Activated naive CD8-positive, alpha-beta T cell (primary cell): Measurements from ENCODE around the gene RGS9.
"Not testable (repeated sequence)": the region's sequence is repeated elsewhere in the genome, so short reads cannot be mapped to it uniquely, and the experiment has no call there.

ENCODE experiments used
- H3K27ac Mint-ChIP-seq: one replicate; pipeline ENCODE4 v1.8.0; 2021; ENCODE audit warnings: mixed read lengths
- H3K27me3 Mint-ChIP-seq: one replicate; pipeline ENCODE4 v1.8.0; 2021; ENCODE audit warnings: mixed read lengths
- H3K36me3 Mint-ChIP-seq: one replicate; pipeline ENCODE4 v1.8.0; 2021; ENCODE audit warnings: mixed read lengths
- H3K4me1 Mint-ChIP-seq: one replicate; pipeline ENCODE4 v1.8.0; 2021; ENCODE audit warnings: low read depth, mixed read lengths
- H3K4me3 Mint-ChIP-seq: one replicate; pipeline ENCODE4 v1.8.0; 2021; ENCODE audit warnings: mild to moderate bottlenecking, mixed read lengths
- H3K9me3 Mint-ChIP-seq: one replicate; pipeline ENCODE4 v1.8.0; 2021; ENCODE audit warnings: low read depth, mixed read lengths

RGS9 gene

DNA sequence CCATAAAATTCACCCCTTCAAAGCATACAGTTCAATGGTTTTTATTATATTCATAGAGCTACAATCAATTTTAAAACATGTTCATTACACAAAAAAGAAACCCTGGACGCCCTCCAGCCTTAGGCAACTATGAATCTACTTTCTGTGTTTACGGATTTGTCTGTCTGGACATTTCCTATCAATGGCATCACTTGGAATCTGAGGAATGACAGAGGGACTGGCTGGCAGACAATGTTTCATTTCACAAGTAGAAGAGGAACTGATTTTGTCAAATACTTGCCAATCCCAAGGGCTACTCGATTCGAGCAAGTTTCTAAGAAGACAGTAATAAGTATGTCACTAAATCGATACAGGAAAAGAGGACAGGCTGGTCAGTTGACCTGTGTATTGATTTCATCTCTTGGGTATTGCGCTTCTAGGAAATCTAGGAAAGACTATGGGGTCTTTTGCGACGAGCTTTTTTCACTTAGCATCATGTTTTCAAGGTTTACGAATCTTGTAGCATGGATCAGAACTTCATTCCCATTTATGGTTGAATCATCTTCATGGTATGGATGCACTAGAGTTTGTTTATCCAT is 56.6 kb downstream of the RGS9 start:
- Mint-ChIP-seq H3K27ac (no peak overlapping the region), H3K4me1 (peaks cover 17% of the 10 kb centered on the region), H3K9me3 (no peaks in the 10 kb centered on the region), H3K27me3 (no peaks in the 10 kb centered on the region), H3K4me3 (no peak overlapping the region), H3K36me3 (no peaks in the 10 kb centered on the region)

DNA sequence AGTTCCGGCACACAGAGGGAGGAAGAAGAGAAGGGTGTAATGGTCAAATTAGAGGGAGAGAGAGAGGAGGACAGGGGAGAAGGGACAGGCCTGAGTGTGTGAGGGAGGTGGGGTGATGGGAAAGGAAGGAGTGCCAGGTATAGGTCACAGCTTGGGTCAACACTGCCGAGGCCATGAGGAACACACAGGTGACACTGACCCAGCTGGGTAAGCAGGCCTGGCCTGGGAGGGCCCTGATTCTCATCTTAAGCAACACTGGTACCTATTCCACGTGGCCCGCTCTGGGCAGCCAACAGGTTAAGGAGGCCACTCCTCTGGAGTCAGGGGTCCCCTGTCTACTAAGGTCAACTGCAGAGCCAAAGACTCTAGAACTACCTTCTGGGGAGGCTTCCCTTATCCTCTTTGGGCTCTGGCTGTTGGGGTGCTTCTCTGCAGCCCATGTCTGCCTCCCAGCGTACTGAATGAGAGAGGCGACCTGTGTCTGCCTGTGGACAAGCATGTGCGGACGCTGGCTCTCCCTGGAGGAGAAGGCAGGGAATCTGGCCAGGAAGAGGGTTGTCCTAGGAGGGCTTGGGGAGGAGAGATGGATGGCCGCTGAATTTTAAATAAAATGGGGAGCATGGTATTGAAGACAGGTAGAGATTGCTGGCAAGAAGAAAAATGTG is 57.6 kb downstream of the RGS9 start:
- Mint-ChIP-seq H3K27ac (peak overlapping the region; percentile 18), H3K36me3 (no peaks in the 10 kb centered on the region), H3K27me3 (no peaks in the 10 kb centered on the region), H3K4me1 (peaks cover 17% of the 10 kb centered on the region), H3K4me3 (no peak overlapping the region), H3K9me3 (no peaks in the 10 kb centered on the region)

GRCh38 chr17:65195716-65196115 is 58.5 kb downstream of the RGS9 start:
- Mint-ChIP-seq H3K9me3 (no peaks in the 10 kb centered on the region), H3K4me3 (no peak overlapping the region), H3K27ac (no peak overlapping the region), H3K4me1 (peaks cover 17% of the 10 kb centered on the region), H3K27me3 (peaks cover 2% of the 10 kb centered on the region), H3K36me3 (no peaks in the 10 kb centered on the region)

DNA sequence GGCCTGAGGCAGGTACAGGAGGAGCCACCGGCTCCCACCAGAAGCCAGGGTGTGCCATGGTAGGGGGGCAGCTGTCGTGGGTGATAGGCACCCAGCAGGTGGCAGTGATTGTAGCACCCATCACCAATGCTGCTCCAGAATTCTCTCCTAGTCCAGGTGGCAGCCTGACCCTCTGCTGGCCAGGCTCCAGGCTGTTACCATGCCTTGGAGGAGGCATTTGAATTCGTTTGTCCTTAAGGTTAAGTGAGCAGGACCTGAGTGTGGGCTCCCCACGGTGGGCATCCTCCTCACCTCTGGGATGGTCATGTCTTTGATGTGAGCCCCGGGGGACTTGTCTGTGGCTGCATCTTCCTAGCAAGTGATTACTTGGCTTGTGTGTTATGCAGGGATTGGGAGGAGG is 59.4 kb downstream of the RGS9 start:
- H3K4me3 Mint-ChIP-seq: no peak overlapping the region
- peaks cover 15% of the 10 kb centered on the region for H3K4me1 Mint-ChIP-seq
- no peaks in the 10 kb centered on the region for H3K36me3 Mint-ChIP-seq
- no peak overlapping the region for H3K27ac Mint-ChIP-seq
- no peaks in the 10 kb centered on the region for H3K9me3 Mint-ChIP-seq
- peaks cover 2% of the 10 kb centered on the region for H3K27me3 Mint-ChIP-seq

DNA sequence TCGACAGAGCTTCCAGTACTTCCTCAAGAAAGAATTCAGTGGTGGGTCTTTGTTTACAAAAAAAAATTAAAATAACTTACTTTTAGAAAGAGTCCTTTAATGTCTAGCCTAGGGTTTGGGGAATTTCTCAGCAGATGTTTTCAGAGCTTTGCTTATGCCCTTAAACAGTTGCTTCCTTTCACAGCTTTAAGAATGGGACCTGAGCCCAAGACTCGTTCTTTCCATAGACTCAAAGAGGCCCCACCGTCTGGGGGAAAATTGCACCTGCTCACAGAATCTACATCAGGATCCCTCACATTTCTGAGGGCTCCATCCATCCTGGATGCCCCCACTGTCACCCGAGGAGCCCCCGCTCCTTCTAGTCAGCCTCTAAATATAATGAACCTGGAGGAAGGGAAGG is 60.0 kb downstream of the RGS9 start:
- H3K36me3 Mint-ChIP-seq: no peaks in the 10 kb centered on the region
- H3K9me3 Mint-ChIP-seq: no peaks in the 10 kb centered on the region
- H3K27me3 Mint-ChIP-seq: peaks cover 2% of the 10 kb centered on the region
- H3K4me1 Mint-ChIP-seq: peaks cover 9% of the 10 kb centered on the region
- H3K4me3 Mint-ChIP-seq: no peak overlapping the region
- H3K27ac Mint-ChIP-seq: no peak overlapping the region

- H3K27me3 Mint-ChIP-seq: peaks cover 2% of the 10 kb centered on the region
- H3K9me3 Mint-ChIP-seq: no peaks in the 10 kb centered on the region
- no peaks in the 10 kb centered on the region for H3K36me3 Mint-ChIP-seq
- H3K4me1 Mint-ChIP-seq: peaks cover 6% of the 10 kb centered on the region
- H3K4me3 Mint-ChIP-seq: no peak overlapping the region
- no peak overlapping the region for H3K27ac Mint-ChIP-seq
Observed at GRCh38 chr17:65198653-65199382, 61.6 kb downstream of the RGS9 start.

GRCh38 chr17:65201331-65201730 is 64.2 kb downstream of the RGS9 start:
- Mint-ChIP-seq H3K36me3 (no peaks in the 10 kb centered on the region), H3K4me1 (peaks cover 6% of the 10 kb centered on the region), H3K4me3 (no peak overlapping the region), H3K27ac (no peak overlapping the region), H3K27me3 (peaks cover 2% of the 10 kb centered on the region), H3K9me3 (no peaks in the 10 kb centered on the region)

DNA sequence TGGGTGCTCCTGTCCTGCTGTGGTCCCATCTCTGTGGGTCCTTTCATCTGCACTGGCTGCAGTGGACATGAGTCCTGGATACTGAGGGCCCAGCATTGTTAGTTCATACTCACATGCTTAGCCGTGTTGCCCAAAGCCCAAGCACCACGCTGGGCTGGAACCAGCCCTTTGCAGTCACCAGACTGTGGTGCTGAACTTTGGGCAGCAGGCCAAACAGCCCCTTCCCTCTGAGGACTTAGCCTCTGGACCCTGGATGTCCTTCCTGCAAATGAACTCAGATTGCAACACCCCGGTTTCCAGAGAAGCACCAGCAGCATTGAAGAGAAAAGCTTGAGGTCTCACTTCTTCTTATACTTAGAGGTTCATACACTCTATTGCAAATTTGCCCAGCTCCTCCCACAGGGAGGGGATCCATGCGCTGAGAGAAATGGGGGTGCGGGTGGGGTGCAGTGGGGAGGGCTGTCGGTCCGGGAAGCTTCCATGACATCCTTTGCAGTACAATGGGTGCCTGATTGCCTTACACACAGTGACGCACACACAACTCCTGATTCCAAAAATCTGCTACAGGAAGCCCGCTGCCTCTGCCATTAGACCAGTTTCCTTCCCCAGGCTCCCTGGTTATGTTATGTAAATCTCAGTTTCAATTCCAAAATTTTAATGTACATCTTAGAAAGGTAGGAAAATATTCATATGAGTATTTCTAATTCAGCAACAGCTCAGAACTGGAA is 65.8 kb downstream of the RGS9 start:
- no peaks in the 10 kb centered on the region for H3K36me3 Mint-ChIP-seq
- no peak overlapping the region for H3K27ac Mint-ChIP-seq
- no peaks in the 10 kb centered on the region for H3K9me3 Mint-ChIP-seq
- H3K4me3 Mint-ChIP-seq: no peak overlapping the region
- peaks cover 2% of the 10 kb centered on the region for H3K27me3 Mint-ChIP-seq
- peaks cover 7% of the 10 kb centered on the region for H3K4me1 Mint-ChIP-seq

GRCh38 chr17:65204001-65204400 is 66.8 kb downstream of the RGS9 start:
- Mint-ChIP-seq H3K27me3 (peaks cover 2% of the 10 kb centered on the region), H3K36me3 (no peaks in the 10 kb centered on the region), H3K27ac (no peak overlapping the region), H3K9me3 (no peaks in the 10 kb centered on the region), H3K4me3 (no peak overlapping the region), H3K4me1 (peaks cover 4% of the 10 kb centered on the region)

- H3K27ac Mint-ChIP-seq: no peak overlapping the region
- no peaks in the 10 kb centered on the region for H3K9me3 Mint-ChIP-seq
- no peaks in the 10 kb centered on the region for H3K36me3 Mint-ChIP-seq
- peaks cover 4% of the 10 kb centered on the region for H3K4me1 Mint-ChIP-seq
- no peak overlapping the region for H3K4me3 Mint-ChIP-seq
- H3K27me3 Mint-ChIP-seq: no peaks in the 10 kb centered on the region
Observed at GRCh38 chr17:65205655-65206054, 68.5 kb downstream of the RGS9 start.

DNA sequence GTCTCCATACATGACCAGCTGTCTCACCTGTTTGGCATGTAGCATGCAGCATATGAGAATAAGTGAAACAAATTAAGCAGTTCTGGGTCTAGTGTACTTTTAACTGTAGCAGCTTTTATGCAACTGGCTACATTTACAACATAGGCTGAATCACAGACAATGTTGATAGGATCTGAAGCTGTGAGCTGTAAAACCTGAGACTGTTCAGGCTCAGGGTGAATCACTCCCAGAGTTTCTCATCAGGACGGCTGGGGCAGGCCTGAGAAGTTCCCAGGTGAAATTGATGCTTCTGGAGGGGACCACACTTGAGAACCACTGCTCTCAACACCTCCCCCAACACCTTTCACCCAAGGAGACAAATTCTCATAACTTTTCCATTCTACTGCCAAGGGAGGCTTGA is 70.3 kb downstream of the RGS9 start:
- not testable (repeated sequence) for H3K4me3 Mint-ChIP-seq, H3K36me3 Mint-ChIP-seq, H3K4me1 Mint-ChIP-seq, H3K27ac Mint-ChIP-seq, H3K27me3 Mint-ChIP-seq, H3K9me3 Mint-ChIP-seq

DNA sequence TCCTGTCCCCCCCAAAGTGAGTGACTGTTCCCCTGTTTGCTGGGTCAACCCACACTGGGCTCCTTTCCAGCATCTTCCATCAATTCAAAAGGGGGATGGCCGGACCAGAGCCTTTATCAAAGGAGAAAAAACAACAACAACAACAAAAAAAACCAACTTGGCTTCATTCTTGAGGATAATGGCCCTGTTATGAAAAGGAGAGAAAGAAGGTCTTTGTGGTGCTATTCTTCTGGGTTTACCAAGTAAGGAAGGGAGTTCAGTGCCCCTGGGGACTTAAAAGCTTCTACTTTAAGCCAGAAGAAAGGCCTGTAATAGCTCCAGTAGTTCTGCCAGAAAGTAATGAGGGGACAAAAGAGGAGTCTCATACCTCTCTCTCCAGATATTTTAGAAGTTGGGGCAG is 71.5 kb downstream of the RGS9 start:
- Mint-ChIP-seq H3K4me1 (peaks cover 4% of the 10 kb centered on the region), H3K36me3 (no peaks in the 10 kb centered on the region), H3K27me3 (peaks cover 7% of the 10 kb centered on the region)

DNA sequence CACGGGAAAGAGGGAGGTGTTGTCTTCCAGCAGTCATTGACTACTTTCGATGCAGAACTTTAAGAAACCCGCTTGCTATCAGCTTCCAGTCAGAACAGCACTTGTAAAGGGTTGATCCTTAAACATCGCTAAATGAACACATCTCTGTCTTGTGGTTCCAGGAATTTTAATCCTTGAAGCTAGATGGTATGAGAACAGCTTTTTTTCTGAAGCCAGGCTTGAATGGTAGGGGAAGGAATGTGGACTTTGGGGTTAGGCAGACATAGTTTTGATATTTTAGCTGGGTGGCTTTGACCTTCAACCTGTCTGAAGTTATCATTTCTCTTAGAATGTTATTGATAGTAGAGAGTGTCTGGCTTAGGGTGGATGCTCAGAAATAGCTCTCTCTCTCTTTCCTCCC is 81.1 kb downstream of the RGS9 start:
- H3K4me3 Mint-ChIP-seq: no peak overlapping the region
- no peak overlapping the region for H3K27ac Mint-ChIP-seq
- no peaks in the 10 kb centered on the region for H3K4me1 Mint-ChIP-seq
- H3K9me3 Mint-ChIP-seq: no peaks in the 10 kb centered on the region
- H3K36me3 Mint-ChIP-seq: no peaks in the 10 kb centered on the region
- H3K27me3 Mint-ChIP-seq: peaks cover 15% of the 10 kb centered on the region

More for the DNA sequence above, 71.5 kb downstream of the RGS9 start:
- Mint-ChIP-seq H3K4me3 (no peak overlapping the region), H3K27ac (no peak overlapping the region), H3K9me3 (no peaks in the 10 kb centered on the region)

DNA sequence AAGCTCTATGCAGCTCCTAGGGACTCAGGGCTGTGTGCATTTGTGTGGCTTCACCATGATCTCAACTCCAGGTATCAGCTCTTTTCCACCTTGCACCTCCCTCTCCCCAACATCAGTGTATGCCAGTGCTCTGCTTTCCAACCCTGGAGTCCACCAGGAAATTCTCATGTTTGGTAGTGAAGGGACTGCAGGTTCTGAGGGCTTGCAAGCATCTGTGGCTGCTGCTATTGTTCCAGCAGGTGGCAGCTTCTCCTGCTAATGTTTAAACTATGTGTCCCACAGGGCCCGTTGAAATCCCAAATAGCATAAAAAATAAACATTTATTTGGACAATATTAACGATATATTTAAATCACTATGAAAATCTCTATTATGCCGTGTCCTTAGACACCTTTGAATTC is 82.0 kb downstream of the RGS9 start:
- Mint-ChIP-seq H3K27ac (no peak overlapping the region), H3K9me3 (no peaks in the 10 kb centered on the region), H3K4me1 (no peaks in the 10 kb centered on the region), H3K36me3 (no peaks in the 10 kb centered on the region), H3K4me3 (no peak overlapping the region), H3K27me3 (peaks cover 11% of the 10 kb centered on the region)

- Mint-ChIP-seq H3K4me1 (no peaks in the 10 kb centered on the region), H3K4me3 (no peak overlapping the region), H3K9me3 (no peaks in the 10 kb centered on the region), H3K27me3 (peaks cover 9% of the 10 kb centered on the region), H3K36me3 (no peaks in the 10 kb centered on the region), H3K27ac (no peak overlapping the region)
Observed at GRCh38 chr17:65219707-65220106, 82.5 kb downstream of the RGS9 start.
